ENCODE measurements around the gene DUS3L. TPM values are rescaled to one million over a fixed set of nuclear protein-coding genes. Genes with fewer than 3 reads are reported as not detected.

Gene DUS3L
- polyA plus RNA-seq, 1 donor (not counting 4 experiments of a cell fraction or from before 2014, with no cell fraction given), result 12.0 TPM

DNA sequence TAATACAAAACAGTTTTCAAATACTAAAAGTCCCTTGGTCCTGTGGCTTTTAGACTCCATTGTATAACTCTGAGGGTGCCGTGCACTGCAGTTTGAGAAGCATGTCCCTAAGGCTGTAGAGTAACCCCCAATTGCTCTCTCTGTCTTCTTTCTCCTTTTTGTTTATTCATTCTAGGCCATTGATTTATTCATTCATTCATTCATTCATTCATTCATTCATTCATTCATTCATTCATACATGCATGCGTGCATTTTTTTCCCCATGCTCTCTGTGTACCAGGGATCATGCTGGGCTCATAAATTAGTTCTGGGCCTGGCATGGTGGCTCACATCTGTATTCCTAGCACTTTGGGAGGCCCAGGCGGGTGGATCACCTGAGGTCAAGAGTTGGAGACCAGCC, 25.7 kb downstream of the DUS3L start:
- no peak for TF ChIP-seq EZH2 (IDR thresholded peaks at IDR 0.05; ENCODE audit: low read length)
- TF ChIP-seq, protein P1, sequence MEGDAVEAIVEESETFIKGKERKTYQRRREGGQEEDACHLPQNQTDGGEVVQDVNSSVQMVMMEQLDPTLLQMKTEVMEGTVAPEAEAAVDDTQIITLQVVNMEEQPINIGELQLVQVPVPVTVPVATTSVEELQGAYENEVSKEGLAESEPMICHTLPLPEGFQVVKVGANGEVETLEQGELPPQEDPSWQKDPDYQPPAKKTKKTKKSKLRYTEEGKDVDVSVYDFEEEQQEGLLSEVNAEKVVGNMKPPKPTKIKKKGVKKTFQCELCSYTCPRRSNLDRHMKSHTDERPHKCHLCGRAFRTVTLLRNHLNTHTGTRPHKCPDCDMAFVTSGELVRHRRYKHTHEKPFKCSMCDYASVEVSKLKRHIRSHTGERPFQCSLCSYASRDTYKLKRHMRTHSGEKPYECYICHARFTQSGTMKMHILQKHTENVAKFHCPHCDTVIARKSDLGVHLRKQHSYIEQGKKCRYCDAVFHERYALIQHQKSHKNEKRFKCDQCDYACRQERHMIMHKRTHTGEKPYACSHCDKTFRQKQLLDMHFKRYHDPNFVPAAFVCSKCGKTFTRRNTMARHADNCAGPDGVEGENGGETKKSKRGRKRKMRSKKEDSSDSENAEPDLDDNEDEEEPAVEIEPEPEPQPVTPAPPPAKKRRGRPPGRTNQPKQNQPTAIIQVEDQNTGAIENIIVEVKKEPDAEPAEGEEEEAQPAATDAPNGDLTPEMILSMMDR (optimal IDR thresholded peaks at IDR 0.05 in 1 of 3, IDR thresholded peaks at IDR 0.05 in 1 of 3, conservative IDR thresholded peaks at IDR 0.05 in 1 of 3; ENCODE audit: extremely low read depth in 1 of 3, insufficient read depth in 2 of 3, low read length in 3 of 3), result no peak
- H3K27me3 ChIP-seq (ENCODE audit: control insufficient read depth, extremely low read depth, insufficient read depth, low read length), result no peaks in the 10 kb centered on the region
- no peaks in the 10 kb centered on the region for H3K9me1 ChIP-seq (ENCODE audit: control insufficient read depth, extremely low read depth, insufficient read depth, low read length)
- H3K9ac ChIP-seq (ENCODE audit: control insufficient read depth, extremely low read depth, insufficient read depth, low read length), result no peak overlapping the region
- no peaks in the 10 kb centered on the region for H3K36me3 ChIP-seq (ENCODE audit: control insufficient read depth in 2 of 2, extremely low read depth in 1 of 2, insufficient read depth in 2 of 2, low read length in 2 of 2)
- H3K79me2 ChIP-seq (ENCODE audit: control insufficient read depth, insufficient read depth, low read length), result no peaks in the 10 kb centered on the region
- no peaks in the 10 kb centered on the region for H4K20me1 ChIP-seq (ENCODE audit: control insufficient read depth, extremely low read depth, insufficient read depth, low read length)
- no peak overlapping the region for H3K4me3 ChIP-seq (ENCODE audit: control insufficient read depth in 2 of 3, extremely low read depth in 1 of 3, insufficient read depth in 2 of 3, low read depth in 1 of 3, low read length in 3 of 3)
- no peak overlapping the region for H3K27ac ChIP-seq (ENCODE audit: control insufficient read depth, insufficient read depth, low read length)
- dilution Hi-C loops (cut with MboI; ENCODE audit: extremely low pct_ligation_motif_present, low sequenced_read_pairs), result no loop called here
- DNase-seq (ENCODE audit: low read depth, low spot score), result no peak
- no peaks in the 10 kb centered on the region for H3K9me3 ChIP-seq (ENCODE audit: control insufficient read depth, low read depth, low read length)
- no peaks in the 10 kb centered on the region for H3K4me1 ChIP-seq (ENCODE audit: control insufficient read depth, extremely low read depth, insufficient read depth, low read length)
- FAIRE-seq, result no peak
- H3K4me2 ChIP-seq (ENCODE audit: control insufficient read depth, extremely low read depth, insufficient read depth, low read depth, low read length), result no peak overlapping the region
- H2AFZ ChIP-seq (ENCODE audit: control insufficient read depth, low read length), result no peak overlapping the region

DNA sequence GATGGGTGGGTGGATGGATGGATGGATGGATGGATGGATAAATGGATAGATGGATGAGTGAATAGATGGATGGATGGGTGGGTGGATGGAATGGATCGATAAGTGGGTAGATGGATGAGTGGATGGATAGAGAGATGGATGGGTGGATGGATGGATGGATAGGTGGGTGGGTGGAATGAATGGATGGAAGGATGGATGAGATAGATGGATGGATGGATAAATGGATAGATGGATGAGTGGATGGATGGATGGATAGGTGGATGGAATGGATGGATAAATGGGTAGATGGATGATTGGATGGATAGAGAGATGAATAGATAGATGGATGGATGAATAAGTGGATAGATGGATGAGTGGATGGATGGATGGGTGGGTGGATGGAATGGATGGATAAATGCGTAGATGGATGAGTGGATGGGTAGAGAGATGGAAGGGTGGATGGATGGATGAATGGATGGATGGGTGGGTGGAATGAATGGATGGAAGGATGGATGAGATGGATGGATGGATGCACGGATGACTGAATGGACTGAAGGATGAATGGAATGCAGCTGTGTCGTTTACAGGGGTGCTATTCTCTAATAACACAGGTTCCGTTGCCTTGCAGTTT, 28.2 kb downstream of the DUS3L start:
- Histone ChIP-seq H3K9me1 (ENCODE audit: control insufficient read depth, extremely low read depth, insufficient read depth, low read length) (no peaks in the 10 kb centered on the region), H3K4me2 (ENCODE audit: control insufficient read depth, extremely low read depth, insufficient read depth, low read depth, low read length) (no peak overlapping the region), H3K79me2 (ENCODE audit: control insufficient read depth, insufficient read depth, low read length) (no peaks in the 10 kb centered on the region), H3K36me3 (ENCODE audit: control insufficient read depth in 2 of 2, extremely low read depth in 1 of 2, insufficient read depth in 2 of 2, low read length in 2 of 2) (no peaks in the 10 kb centered on the region), H3K9ac (ENCODE audit: control insufficient read depth, extremely low read depth, insufficient read depth, low read length) (no peak overlapping the region), H2AFZ (ENCODE audit: control insufficient read depth, low read length) (no peak overlapping the region), H3K27me3 (ENCODE audit: control insufficient read depth, extremely low read depth, insufficient read depth, low read length) (no peaks in the 10 kb centered on the region), H3K4me3 (ENCODE audit: control insufficient read depth in 2 of 3, extremely low read depth in 1 of 3, insufficient read depth in 2 of 3, low read depth in 1 of 3, low read length in 3 of 3) (no peak overlapping the region), H3K27ac (ENCODE audit: control insufficient read depth, insufficient read depth, low read length) (no peak overlapping the region), H4K20me1 (ENCODE audit: control insufficient read depth, extremely low read depth, insufficient read depth, low read length) (no peaks in the 10 kb centered on the region), H3K4me1 (ENCODE audit: control insufficient read depth, extremely low read depth, insufficient read depth, low read length) (no peaks in the 10 kb centered on the region), H3K9me3 (ENCODE audit: control insufficient read depth, low read depth, low read length) (no peaks in the 10 kb centered on the region)
- TF ChIP-seq, protein P1 (optimal IDR thresholded peaks at IDR 0.05 in 1 of 3, IDR thresholded peaks at IDR 0.05 in 1 of 3, conservative IDR thresholded peaks at IDR 0.05 in 1 of 3; ENCODE audit: extremely low read depth in 1 of 3, insufficient read depth in 2 of 3, low read length in 3 of 3), result no peak
- no peak for TF ChIP-seq EZH2 (IDR thresholded peaks at IDR 0.05; ENCODE audit: low read length)
- dilution Hi-C loops (cut with MboI; ENCODE audit: extremely low pct_ligation_motif_present, low sequenced_read_pairs), result no loop called here
- FAIRE-seq, result no peak
- DNase-seq (ENCODE audit: low read depth, low spot score), result no peak
